K562 (cell line): ENCODE results near the gene PIK3R1. TPM values are rescaled to one million over a fixed set of nuclear protein-coding genes. Genes with fewer than 3 reads are reported as not detected.

Experiments
- ATAC-seq: fragments of 200-7000 bp; cut with Tn5 transposase; 3 replicates; pipeline ENCODE4 v1.9.1; 2020; ENCODE audit warnings: moderate library complexity
- BruUV-seq: library from RNA; stranded (reverse); fragments of 400-500 nt; replicated peaks from 2 replicates; lab custom pipeline; 2021; lab: Mats Ljungman, UMichigan
- CTCF ChIA-PET: fragments of 300-600 bp; formaldehyde crosslinking; extraction: SDS; loops from one replicate; lab custom pipeline; 2021; ENCODE audit warnings: low intra/inter-chr PET ratio; lab: Yijun Ruan, JAX
- POLR2A ChIA-PET: fragments of 300-600, 350-650 bp; sonication (Branson Sonifier 250); formaldehyde crosslinking; extraction: SDS; loops from one replicate; lab custom pipeline; 2021; ENCODE audit warnings: antibody characterized with exemption, inconsistent platforms; lab: Yijun Ruan, JAX
- DNase-seq, 4 experiments: peaks; one replicate each; pipeline versions ENCODE4 v3.0.0 to v3.0.0-alpha.2; 2011 to 2018; ENCODE audit warnings: low spot score in 3 of 4, mixed read lengths in 3 of 4; ENCODE audit errors: extremely low read depth in 1 of 4
- FAIRE-seq: peaks from 2 replicates; lab custom pipeline; 2011; peaks lifted over from hg19 to GRCh38; lab: Jason Lieb, UNC
- H2AFZ ChIP-seq: 2 replicates; pipeline ENCODE4 v1.6.0; 2011; ENCODE audit warnings: low read depth, low read length, control low read depth, inconsistent platforms
- H3K27ac ChIP-seq: fragments of 200-600 bp; 3 replicates; pipeline ENCODE4 v1.8.0; 2011; ENCODE audit warnings: low read depth, mild to moderate bottlenecking, control low read depth, inconsistent platforms, low read length, moderate library complexity, mixed read lengths; ENCODE audit errors: extremely low read depth
- H3K27me3 ChIP-seq, 2 experiments: fragments of 300-600 bp in 1 of 2; 2 replicates in 1 of 2; 3 replicates in 1 of 2; pipeline versions ENCODE4 v1.6.0 to v1.8.0; 2011; ENCODE audit warnings: inconsistent platforms in 2 of 2, low read length in 2 of 2, mild to moderate bottlenecking in 1 of 2, mixed read lengths in 1 of 2, moderate library complexity in 1 of 2; ENCODE audit not compliant: control insufficient read depth in 2 of 2, insufficient read depth in 2 of 2
- H3K36me3 ChIP-seq: fragments of 300-600 bp; 3 replicates; pipeline ENCODE4 v1.8.0; 2011; ENCODE audit warnings: mild to moderate bottlenecking, low read length, inconsistent platforms; ENCODE audit not compliant: control insufficient read depth, insufficient read depth
- H3K4me1 ChIP-seq, 2 experiments: fragments of 200-600 bp in 1 of 2; replicated peaks in 1 of 2; 2 replicates in 1 of 2; 3 replicates in 1 of 2; pipeline versions ENCODE4 v1.5.1 to v1.8.0; 2011; ENCODE audit warnings: inconsistent platforms in 2 of 2, low read length in 2 of 2, mild to moderate bottlenecking in 1 of 2, mixed read lengths in 1 of 2, moderate library complexity in 1 of 2; ENCODE audit not compliant: control insufficient read depth in 2 of 2, insufficient read depth in 2 of 2
- H3K4me2 ChIP-seq: 2 replicates; pipeline ENCODE4 v1.6.1; 2011; ENCODE audit warnings: low read length, control low read depth, inconsistent platforms, mixed read lengths; ENCODE audit not compliant: insufficient read depth
- H3K4me3 ChIP-seq: fragments of 200-600 bp; sonication (generic), shearing (Covaris generic); 2 replicates; pipeline ENCODE4 v1.5.1; 2016; ENCODE audit warnings: control low read depth, inconsistent platforms
- H3K79me2 ChIP-seq: fragments of 200-600 bp; 3 replicates; pipeline ENCODE4 v1.8.0; 2011; ENCODE audit warnings: low read length, inconsistent platforms; ENCODE audit not compliant: control insufficient read depth, insufficient read depth
- H3K9ac ChIP-seq, 2 experiments: 2 replicates each; pipeline versions ENCODE4 v1.6.0 to v1.6.1; 2011; ENCODE audit warnings: low read depth in 2 of 2, low read length in 2 of 2, control low read depth in 1 of 2, inconsistent platforms in 1 of 2, mild to moderate bottlenecking in 1 of 2, mixed read lengths in 1 of 2; ENCODE audit not compliant: insufficient read depth in 1 of 2
- H3K9me1 ChIP-seq: one replicate; pipeline ENCODE4 v1.6.0; 2011; ENCODE audit warnings: inconsistent platforms, mild to moderate bottlenecking, low read length, moderate library complexity; ENCODE audit not compliant: control insufficient read depth, insufficient read depth
- H3K9me3 ChIP-seq: replicated peaks from 2 replicates; pipeline ENCODE4 v1.5.1; 2011; ENCODE audit warnings: low read depth, low read length, inconsistent platforms; ENCODE audit not compliant: control insufficient read depth, insufficient read depth
- H4K20me1 ChIP-seq: replicated peaks from 2 replicates; pipeline ENCODE4 v1.6.1; 2011; ENCODE audit warnings: low read length, inconsistent platforms, mixed read lengths; ENCODE audit not compliant: control insufficient read depth, insufficient read depth
- CEBPG ChIP-seq, 3 experiments: fragments of 200-800 bp in 1 of 3; sonication (Bioruptor generic) in 1 of 3; sonication (generic) in 1 of 3; formaldehyde crosslinking in 1 of 3; IDR thresholded peaks in 2 of 3; conservative IDR thresholded peaks in 1 of 3; 2 replicates each; pipeline versions ENCODE4 v1.6.1 to v1.8.0; 2016 to 2022; ENCODE audit warnings: missing compliant biosample characterization in 2 of 3, missing genetic modification characterization in 2 of 3, mild to moderate bottlenecking in 1 of 3, missing genetic modification reagents in 1 of 3
- CTCF ChIP-seq, 3 experiments: IDR thresholded peaks in 2 of 3; conservative IDR thresholded peaks in 1 of 3; 2 replicates each; pipeline ENCODE4 v1.5.1; 2011 to 2012; ENCODE audit warnings: low read length in 3 of 3, mild to moderate bottlenecking in 3 of 3, control low read depth in 2 of 3, improper control_type of control experiment in 1 of 3, inconsistent platforms in 1 of 3, low read depth in 1 of 3, mixed read lengths in 1 of 3, moderate library complexity in 1 of 3; ENCODE audit not compliant: insufficient read depth in 2 of 3
- FOSL1 ChIP-seq: fragments of 200-800 bp; sonication (Bioruptor generic); conservative IDR thresholded peaks from 2 replicates; pipeline ENCODE4 v1.6.1; 2016; ENCODE audit warnings: missing genetic modification characterization, missing compliant biosample characterization
- JUND ChIP-seq, 2 experiments: IDR thresholded peaks; 2 replicates in 1 of 2; 3 replicates in 1 of 2; pipeline ENCODE4 v1.6.1; 2011; ENCODE audit warnings: borderline replicate concordance in 2 of 2, low read depth in 2 of 2, low read length in 2 of 2, improper control_type of control experiment in 1 of 2, missing biosample characterization in 1 of 2, missing genetic modification characterization in 1 of 2, missing genetic modification reagents in 1 of 2
- KLF1 ChIP-seq: fragments of 450-650 bp; IDR thresholded peaks from 2 replicates; pipeline ENCODE4 v1.6.1; 2016; ENCODE audit warnings: missing genetic modification characterization, missing compliant biosample characterization
- MEIS2 ChIP-seq: fragments of 450-650 bp; IDR thresholded peaks from 2 replicates; pipeline ENCODE4 v1.6.1; 2014; ENCODE audit warnings: mild to moderate bottlenecking; ENCODE audit not compliant: partially characterized antibody
- PBX2 ChIP-seq, 2 experiments: IDR thresholded peaks in 1 of 2; conservative IDR thresholded peaks in 1 of 2; 2 replicates each; pipeline ENCODE4 v1.6.1; 2016; ENCODE audit warnings: low read depth in 2 of 2, mild to moderate bottlenecking in 1 of 2, missing compliant biosample characterization in 1 of 2, missing genetic modification characterization in 1 of 2, moderate library complexity in 1 of 2
- ZBTB34 ChIP-seq: fragments of 250-450 bp; sonication (Bioruptor Pico); IDR thresholded peaks from 2 replicates; pipeline ENCODE4 v1.8.0; 2021; ENCODE audit warnings: mild to moderate bottlenecking, moderate library complexity
- ZNF740 ChIP-seq, 3 experiments: fragments of 200-800 bp in 1 of 3; sonication (Bioruptor generic) in 1 of 3; sonication (generic) in 1 of 3; formaldehyde crosslinking in 1 of 3; IDR thresholded peaks; 2 replicates each; pipeline versions ENCODE4 v1.6.1 to v1.8.0; 2016 to 2022; ENCODE audit warnings: mild to moderate bottlenecking in 2 of 3, missing compliant biosample characterization in 2 of 3, missing genetic modification characterization in 2 of 3, missing genetic modification reagents in 1 of 3
- WGBS: fragments of 100-300 bp; shearing (Covaris generic); methylation state at CpG from one replicate; pipeline ENCODE4 v1.1.6; 2016; ENCODE audit warnings: low coverage, mixed read lengths; ENCODE audit not compliant: insufficient coverage; ENCODE audit errors: missing lambda C conversion rate; 5-methylcytosine and 5-hydroxymethylcytosine counted together
- in situ Hi-C: fragments of 300-500 bp; cut with MboI; formaldehyde crosslinking; loops from 4 replicates; pipeline ENCODE4 v1.15.0; 2018; ENCODE audit warnings: inconsistent platforms, mixed read lengths
- intact Hi-C: fragments of 100-400 bp; cut with micrococcal nuclease; formaldehyde crosslinking; loops from 2 replicates; pipeline ENCODE4 v1.14.2; 2022
- polyA plus RNA-seq, 8 experiments: library from polyadenylated mRNA; depleted of rRNA in 4 of 8; stranded (reverse) in 5 of 8; unstranded in 3 of 8; fragments of >200 nt; fragmentation: Nextera tagmentation in 2 of 8; fragmentation: Illumina TruSeq in 1 of 8; extraction: Ambion mirVana in 2 of 8; extraction: Trizol in 1 of 8; gene quantifications; 2 replicates each; pipeline versions ENCODE4 v1.2.1 to v1.2.3, GENCODE V29; 2011 to 2014; ENCODE audit warnings: inconsistent platforms in 1 of 8, missing spikeins in 1 of 8
- total RNA-seq, 7 experiments: library from RNA; depleted of rRNA in 6 of 7; stranded (reverse); fragments of >200 nt in 6 of 7; fragmentation: Illumina TruSeq in 2 of 7; extraction: Trizol in 2 of 7; gene quantifications; 2 replicates each; pipeline versions ENCODE4 v1.2.1 to v1.2.3, GENCODE V29; 2011 to 2021; ENCODE audit warnings: low replicate concordance in 1 of 7

PIK3R1 gene
- total and polyA plus RNA-seq, 9 of the 15 experiments (the other 6 are each of a cell fraction or from before 2014, with no cell fraction given), result 1.1 to 9.7 (median 4.8) TPM

- no peak for TF ChIP-seq JUND (IDR thresholded peaks at IDR 0.05; ENCODE audit: borderline replicate concordance, low read depth, low read length)
- no peak for TF ChIP-seq JUND (tag; IDR thresholded peaks at IDR 0.05; ENCODE audit: borderline replicate concordance, low read depth, low read length)
- TF ChIP-seq ZNF740 (CRISPR knock-in tag; IDR thresholded peaks at IDR 0.05), result no peak
- TF ChIP-seq ZNF740 (tag; IDR thresholded peaks at IDR 0.05), result no peak
- TF ChIP-seq ZBTB34 (CRISPR knock-in tag), result no peak
These were observed 45.6 kb downstream of the PIK3R1 start (continued) for GRCh38 chr5:68261169-68261568.

- Histone ChIP-seq H3K9me3 (no peaks in the 10 kb centered on the region), H3K4me1 (no peaks in the 10 kb centered on the region), H3K79me2 (no peaks in the 10 kb centered on the region), H3K4me2 (no peak overlapping the region), H3K27ac (no peak overlapping the region), H4K20me1 (no peaks in the 10 kb centered on the region), H3K9me1 (no peaks in the 10 kb centered on the region), H3K9ac (no peak overlapping the region), H2AFZ (no peak overlapping the region), H3K27me3 (no peaks in the 10 kb centered on the region), H3K4me3 (no peak overlapping the region), H3K36me3 (no peaks in the 10 kb centered on the region)
- DNase-seq (no peak), FAIRE-seq (no peak), ATAC-seq (no peak)
- CTCF ChIA-PET, result no interaction called here
- in situ Hi-C loops, result no loop called here
- intact Hi-C loops, result no loop called here
- POLR2A ChIA-PET, result no interaction called here
- no TSS peak for BruUV-seq
- TF ChIP-seq KLF1 (no peak), CTCF (IDR thresholded peaks at IDR 0.05 in 2 of 3, conservative IDR thresholded peaks at IDR 0.05 in 1 of 3; ENCODE audit: insufficient read depth in 2 of 3, low read depth in 1 of 3, low read length in 3 of 3) (peak in 1 of 3 experiments; percentile 34; a peak in 2 of 6 replicates), FOSL1 (tag) (no peak), MEIS2 (peak; percentile 39), CEBPG (CRISPR knock-in tag; IDR thresholded peaks at IDR 0.05) (no peak), CEBPG (tag; conservative IDR thresholded peaks at IDR 0.05 in 1 of 2, IDR thresholded peaks at IDR 0.05 in 1 of 2) (0 out of 4 replicates have a peak, but pooled peaks of 1 of the 2 experiments have one; percentile 39), PBX2 (CRISPR knock-in tag; IDR thresholded peaks at IDR 0.05; ENCODE audit: low read depth) (no peak), PBX2 (tag; conservative IDR thresholded peaks at IDR 0.05; ENCODE audit: low read depth) (peak; percentile 55)
- 6% methylated on average over 4 of the region's 4 CpGs for WGBS
These were observed 46.1 kb downstream of the PIK3R1 start for GRCh38 chr5:68261569-68262065.
